Common myeloid progenitor, CD34-positive (primary cell): ENCODE measurements around the gene RPL15.
A peak's percentile ranks its signal among the peaks of the same experiment; 100 is the strongest.

Source experiments
- CTCF ChIA-PET: fragments of 350-600 bp; sonication (Branson Sonifier 250); formaldehyde crosslinking; loops from one replicate; lab custom pipeline; 2021; ENCODE audit warnings: antibody characterized with exemption; lab: Charles Lee
- POLR2A ChIA-PET: fragments of 350-600 bp; sonication (Branson Sonifier 250); formaldehyde crosslinking; loops from one replicate; lab custom pipeline; 2021; ENCODE audit warnings: antibody characterized with exemption; lab: Charles Lee
- DNase-seq, 3 donors: peaks; one replicate each; pipeline versions ENCODE4 v3.0.0 to v3.0.0-alpha.2; 2013
- H3K27ac ChIP-seq, 2 experiments: 1 replicate in 1 of 2; 2 replicates in 1 of 2; pipeline ENCODE4 v1.7.0; 2013; ENCODE audit warnings: inconsistent platforms in 2 of 2, low read length in 2 of 2, mild to moderate bottlenecking in 2 of 2, low read depth in 1 of 2, moderate library complexity in 1 of 2; ENCODE audit not compliant: severe bottlenecking in 2 of 2, insufficient read depth in 1 of 2, poor library complexity in 1 of 2
- H3K27me3 ChIP-seq, 5 experiments: replicated peaks in 2 of 5; 1 replicate in 3 of 5; 2 replicates in 2 of 5; pipeline versions ENCODE4 v1.6.1 to v1.7.0; 2013; ENCODE audit warnings: low read length in 4 of 5, mild to moderate bottlenecking in 2 of 5, moderate library complexity in 2 of 5, inconsistent platforms in 1 of 5; ENCODE audit not compliant: insufficient read depth in 5 of 5, control insufficient read depth in 4 of 5
- H3K36me3 ChIP-seq, 4 experiments: 1 replicate in 2 of 4; 2 replicates in 2 of 4; pipeline versions ENCODE4 v1.6.1 to v1.7.0; 2013; ENCODE audit warnings: low read length in 3 of 4, control low read depth in 1 of 4, mild to moderate bottlenecking in 1 of 4; ENCODE audit not compliant: control insufficient read depth in 4 of 4, insufficient read depth in 4 of 4
- H3K4me1 ChIP-seq, 4 experiments: 1 replicate in 3 of 4; 2 replicates in 1 of 4; pipeline versions ENCODE4 v1.6.1 to v1.7.1; 2013; ENCODE audit warnings: low read length in 3 of 4, mild to moderate bottlenecking in 3 of 4, control low read depth in 1 of 4, inconsistent platforms in 1 of 4, moderate library complexity in 1 of 4; ENCODE audit not compliant: control insufficient read depth in 4 of 4, insufficient read depth in 4 of 4; ENCODE audit errors: control extremely low read depth in 1 of 4
- H3K4me3 ChIP-seq, 7 experiments: 1 replicate in 4 of 7; 2 replicates in 3 of 7; pipeline versions ENCODE4 v1.5.1 to v1.7.0; 2013; ENCODE audit warnings: mild to moderate bottlenecking in 7 of 7, low read length in 6 of 7, moderate library complexity in 6 of 7, inconsistent platforms in 2 of 7, low read depth in 2 of 7, control low read depth in 1 of 7; ENCODE audit not compliant: insufficient read depth in 4 of 7, control insufficient read depth in 1 of 7; ENCODE audit errors: extremely low read depth in 1 of 7
- H3K9me3 ChIP-seq, 5 experiments: 1 replicate in 4 of 5; 2 replicates in 1 of 5; pipeline versions ENCODE4 v1.6.1 to v1.7.1; 2013; ENCODE audit warnings: low read length in 4 of 5, mild to moderate bottlenecking in 2 of 5, inconsistent platforms in 1 of 5, low read depth in 1 of 5, moderate library complexity in 1 of 5; ENCODE audit not compliant: control insufficient read depth in 4 of 5, insufficient read depth in 2 of 5; ENCODE audit errors: control extremely low read depth in 1 of 5
- WGBS: methylation state at CpG from one replicate; pipeline ENCODE4 v1.1.5; 2013; ENCODE audit not compliant: insufficient coverage; 5-methylcytosine and 5-hydroxymethylcytosine counted together

Gene RPL15

DNA sequence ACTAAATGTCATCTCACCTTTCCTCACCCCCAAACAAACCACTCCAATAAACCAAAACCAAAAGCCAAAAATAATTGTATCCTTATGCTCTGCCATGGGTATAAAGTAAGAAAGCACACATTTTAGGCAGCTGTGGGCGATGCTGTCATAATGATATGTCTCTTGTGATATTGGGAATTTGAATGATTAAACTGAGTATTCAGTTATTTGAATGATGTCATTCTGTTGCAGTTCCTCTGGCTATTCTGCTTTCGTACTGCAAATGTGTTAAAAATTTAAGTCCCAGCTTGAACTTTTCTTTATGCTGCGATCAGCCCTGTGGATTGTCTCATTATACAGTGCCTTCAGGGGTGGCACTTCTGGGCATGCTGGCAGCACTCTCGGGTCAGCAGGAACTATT is 17.3 kb downstream of the RPL15 start:
- 100% methylated on average over 3 of the region's 4 CpGs for WGBS
- CTCF ChIA-PET, result interaction anchor here (0.9 to 2.4 kb wide), 2 partner anchors 9 to 13 kb away, joined by 3 to 6 read pairs; no protein-coding TSS in a partner anchor
- Histone ChIP-seq H3K27me3 (no peaks in the 10 kb centered on the region), H3K4me3 (no peak overlapping the region), H3K27ac (no peak overlapping the region), H3K36me3 (no peaks in the 10 kb centered on the region), H3K4me1 (peaks cover 0 to 12% (median 5%) of the 10 kb centered on the region in 4 experiments), H3K9me3 (no peaks in the 10 kb centered on the region)
- POLR2A ChIA-PET, result interaction anchor here (1.5 kb wide), 1 partner anchor 17 kb away, joined by 3 read pairs; the partner anchor contains the start of genes NKIRAS1 and RPL15
- DNase-seq, result no peak

DNA sequence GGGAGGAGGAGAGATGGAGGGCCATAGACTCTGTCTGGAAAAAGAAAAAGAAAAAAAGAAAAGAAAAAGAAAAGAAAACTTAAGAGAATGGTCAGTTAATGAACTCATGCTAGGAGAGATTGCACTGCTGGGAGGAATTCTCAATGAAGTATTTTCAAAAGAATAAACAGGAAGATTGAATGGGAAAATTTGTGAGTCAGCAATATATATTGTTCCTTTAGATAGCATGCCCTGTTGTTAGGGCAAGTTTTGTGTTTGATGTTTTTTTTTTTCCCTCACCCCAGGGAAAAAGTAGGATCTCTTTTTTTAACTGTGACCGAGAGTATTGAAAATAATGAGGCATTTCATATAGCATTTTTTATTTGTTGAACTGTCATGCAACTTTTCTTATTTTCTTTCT is 20.4 kb downstream of the RPL15 start:
- H3K4me1 ChIP-seq, result peaks cover 0 to 7% (median 3%) of the 10 kb centered on the region in 4 experiments
- WGBS, result no CpG with 5 or more reads among the region's 1 CpG
- H3K27me3 ChIP-seq, result peaks cover 0 to 2% (median 0%) of the 10 kb centered on the region in 5 experiments
- ChIA-PET CTCF (interaction anchor here (0.7 to 1.8 kb wide), 2 partner anchors 9 to 25 kb away, joined by 3 to 7 read pairs; no protein-coding TSS in a partner anchor), POLR2A (no interaction called here)
- H3K36me3 ChIP-seq, result no peaks in the 10 kb centered on the region
- H3K27ac ChIP-seq, result no peak overlapping the region
- DNase-seq, result no peak
- H3K9me3 ChIP-seq, result no peaks in the 10 kb centered on the region
- H3K4me3 ChIP-seq, result no peak overlapping the region

DNA sequence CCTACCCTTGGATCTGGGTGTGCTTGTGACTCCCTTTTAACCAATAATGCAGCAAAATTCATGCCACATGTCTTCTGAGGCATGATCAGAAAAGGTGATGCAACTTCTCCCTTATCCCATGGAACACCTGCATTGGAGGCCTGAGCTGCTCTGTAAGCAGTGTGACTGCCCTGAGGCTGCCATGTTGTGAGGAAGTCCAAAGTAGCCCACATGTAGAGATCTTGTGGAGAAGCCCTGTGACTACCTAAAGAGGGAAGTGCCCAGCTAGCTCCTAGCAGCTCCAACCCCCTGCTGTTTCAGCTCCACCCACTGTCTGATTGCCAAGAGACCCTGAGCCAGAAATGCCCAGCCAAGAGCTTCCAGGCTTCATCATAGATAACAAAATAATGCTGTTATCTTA is 21.8 kb downstream of the RPL15 start:
- POLR2A ChIA-PET, result no interaction called here
- Histone ChIP-seq H3K27ac (no peak overlapping the region), H3K36me3 (no peaks in the 10 kb centered on the region), H3K4me1 (peaks cover 0 to 7% (median 3%) of the 10 kb centered on the region in 4 experiments), H3K4me3 (no peak overlapping the region), H3K27me3 (peaks cover 0 to 4% (median 0%) of the 10 kb centered on the region in 5 experiments), H3K9me3 (no peaks in the 10 kb centered on the region)
- peak in 2 of 3 donors; percentile 40 to 52 for DNase-seq
- CTCF ChIA-PET, result no interaction called here

DNA sequence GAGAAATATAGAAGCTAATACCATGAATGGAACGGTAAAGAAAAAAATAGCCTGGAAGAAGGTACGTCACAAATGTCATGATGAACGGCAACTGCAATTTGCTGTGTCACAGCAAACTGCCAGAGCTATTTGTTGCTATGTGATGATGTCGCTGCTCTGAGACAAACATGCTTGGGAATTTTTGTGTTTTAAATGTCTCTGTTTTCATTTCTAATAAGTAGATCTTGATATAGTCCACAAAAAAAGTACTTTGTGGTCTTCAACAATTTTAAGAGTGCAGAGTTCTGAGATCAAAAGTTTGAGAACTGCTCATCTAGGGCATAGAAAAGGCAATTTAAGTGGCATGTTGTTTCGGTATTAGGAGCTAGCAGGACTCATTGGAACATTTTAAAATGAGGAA is 23.8 kb downstream of the RPL15 start:
- peak; percentile 43 to 70 (median 63) for DNase-seq
- 81% methylated on average over 4 of the region's 5 CpGs for WGBS
- peaks cover 0 to 15% (median 10%) of the 10 kb centered on the region in 4 experiments for H3K4me1 ChIP-seq
- H3K9me3 ChIP-seq, result no peaks in the 10 kb centered on the region
- ChIA-PET POLR2A (interaction anchor here (0.6 to 0.7 kb wide), 2 partner anchors 20 to 39 kb away, joined by 3 read pairs; no protein-coding TSS in a partner anchor), CTCF (interaction anchor here (1.2 to 1.5 kb wide), 3 partner anchors 17 to 50 kb away, joined by 3 to 4 read pairs (median 3); no protein-coding TSS in a partner anchor)
- H3K4me3 ChIP-seq, result no peak overlapping the region
- H3K27ac ChIP-seq, result peak overlapping the region in 1 of 2 experiments; percentile 37
- no peaks in the 10 kb centered on the region for H3K36me3 ChIP-seq
- peaks cover 0 to 4% (median 0%) of the 10 kb centered on the region in 5 experiments for H3K27me3 ChIP-seq

DNA sequence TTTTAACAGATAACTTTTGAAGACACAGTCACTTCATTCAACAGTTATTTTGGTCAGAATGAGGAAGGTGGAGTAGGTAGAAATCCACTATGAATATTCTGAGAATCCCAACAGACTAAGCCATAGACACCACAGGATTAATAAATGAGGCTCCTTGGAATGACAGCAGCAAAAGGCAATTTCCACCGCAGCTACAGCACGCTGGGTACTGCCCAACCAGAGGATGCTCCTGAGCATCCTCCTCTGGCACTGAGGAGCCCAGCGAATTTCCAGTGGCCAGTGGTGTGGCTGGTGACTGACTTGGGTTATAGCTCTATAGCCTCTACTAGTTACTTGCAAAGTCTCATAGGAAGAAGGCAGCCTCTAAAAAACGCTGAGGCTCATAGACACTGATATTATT is 24.5 kb downstream of the RPL15 start:
- Histone ChIP-seq H3K9me3 (no peaks in the 10 kb centered on the region), H3K4me3 (no peak overlapping the region), H3K27me3 (peaks cover 0 to 4% (median 0%) of the 10 kb centered on the region in 5 experiments), H3K4me1 (peaks cover under 1 to 18% (median 13%) of the 10 kb centered on the region in 4 experiments), H3K27ac (no peak overlapping the region), H3K36me3 (no peaks in the 10 kb centered on the region)
- POLR2A ChIA-PET, result interaction anchor here (0.6 kb wide), 1 partner anchor 20 kb away, joined by 3 read pairs; no protein-coding TSS in a partner anchor
- CTCF ChIA-PET, result interaction anchor here (1.2 to 1.5 kb wide), 3 partner anchors 18 to 50 kb away, joined by 3 to 4 read pairs (median 3); no protein-coding TSS in a partner anchor
- no peak for DNase-seq
- WGBS, result 100% methylated on average over 1 of the region's 4 CpGs

DNA sequence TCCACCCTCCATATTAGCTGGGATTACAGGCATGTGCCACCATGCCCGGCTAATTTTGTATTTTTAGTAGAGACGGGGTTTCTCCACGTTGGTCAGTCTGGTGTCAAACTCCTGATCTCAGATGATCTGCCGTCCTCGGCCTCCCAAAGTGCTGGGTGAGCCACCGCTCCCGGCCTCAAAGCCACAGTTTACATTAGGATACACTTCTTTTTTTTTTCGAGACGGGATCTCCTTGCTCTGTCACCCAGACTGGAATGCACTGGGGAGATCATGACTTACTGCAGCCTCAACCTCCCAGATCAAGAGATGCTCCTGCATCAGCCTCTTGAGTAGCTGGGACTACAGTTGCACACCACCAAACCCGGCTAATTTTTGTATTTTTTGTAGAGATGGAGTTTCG is 25.6 kb downstream of the RPL15 start:
- WGBS, result 97% methylated on average over 6 of the region's 11 CpGs
- peaks cover 0 to 4% (median 0%) of the 10 kb centered on the region in 5 experiments for H3K27me3 ChIP-seq
- POLR2A ChIA-PET, result no interaction called here
- peaks cover 5 to 25% (median 19%) of the 10 kb centered on the region in 4 experiments for H3K4me1 ChIP-seq
- CTCF ChIA-PET, result no interaction called here
- no peak overlapping the region for H3K4me3 ChIP-seq
- H3K27ac ChIP-seq, result no peak overlapping the region
- DNase-seq, result no peak
- H3K36me3 ChIP-seq, result no peaks in the 10 kb centered on the region
- no peaks in the 10 kb centered on the region for H3K9me3 ChIP-seq
